Endothelial cell of umbilical vein (primary cell): Measurements from ENCODE around the gene CHN1.

Experiments
- EZH2 ChIP-seq: IDR thresholded peaks from 2 replicates; pipeline ENCODE4 v1.6.1; 2012; ENCODE audit warnings: borderline replicate concordance, low read depth, mild to moderate bottlenecking, moderate library complexity, low read length, inconsistent platforms; ENCODE audit not compliant: severe bottlenecking
- POLR2AphosphoS5 ChIP-seq: IDR thresholded peaks from 2 replicates; pipeline ENCODE4 v1.6.1; 2012; ENCODE audit warnings: low read depth, mild to moderate bottlenecking, control low read depth, low read length, moderate library complexity; ENCODE audit not compliant: insufficient read depth

- TF ChIP-seq EZH2, result no peak
- no peak for TF ChIP-seq POLR2AphosphoS5
Measured at GRCh38 chr2:174882416-174882815, 122.8 kb downstream of the CHN1 start.
